PC-3 (cell line): ENCODE results near the gene POR.

ENCODE experiments used
- EZH2 ChIP-seq: fragments of 300-600 bp; sonication (generic); IDR thresholded peaks from one replicate; pipeline ENCODE4 v1.6.1; 2017; ENCODE audit warnings: antibody characterized with exemption, mild to moderate bottlenecking, low read length; ENCODE audit not compliant: unreplicated experiment
- EZH2phosphoT487 ChIP-seq: fragments of 300-600 bp; sonication (generic); IDR thresholded peaks from 2 replicates; pipeline ENCODE4 v1.6.1; 2018; ENCODE audit warnings: mild to moderate bottlenecking, antibody characterized with exemption, low read length, borderline replicate concordance
- TF ChIP-seq, protein P1 (sequence below): fragments of 300-600 bp; sonication (generic); conservative IDR thresholded peaks from 2 replicates; pipeline ENCODE4 v1.5.1; 2017; ENCODE audit warnings: antibody characterized with exemption, low read depth, mild to moderate bottlenecking, low read length

GRCh38 chr7:75881436-75882095 lies 33.4 kb upstream of the POR start:
- TF ChIP-seq, protein P1, sequence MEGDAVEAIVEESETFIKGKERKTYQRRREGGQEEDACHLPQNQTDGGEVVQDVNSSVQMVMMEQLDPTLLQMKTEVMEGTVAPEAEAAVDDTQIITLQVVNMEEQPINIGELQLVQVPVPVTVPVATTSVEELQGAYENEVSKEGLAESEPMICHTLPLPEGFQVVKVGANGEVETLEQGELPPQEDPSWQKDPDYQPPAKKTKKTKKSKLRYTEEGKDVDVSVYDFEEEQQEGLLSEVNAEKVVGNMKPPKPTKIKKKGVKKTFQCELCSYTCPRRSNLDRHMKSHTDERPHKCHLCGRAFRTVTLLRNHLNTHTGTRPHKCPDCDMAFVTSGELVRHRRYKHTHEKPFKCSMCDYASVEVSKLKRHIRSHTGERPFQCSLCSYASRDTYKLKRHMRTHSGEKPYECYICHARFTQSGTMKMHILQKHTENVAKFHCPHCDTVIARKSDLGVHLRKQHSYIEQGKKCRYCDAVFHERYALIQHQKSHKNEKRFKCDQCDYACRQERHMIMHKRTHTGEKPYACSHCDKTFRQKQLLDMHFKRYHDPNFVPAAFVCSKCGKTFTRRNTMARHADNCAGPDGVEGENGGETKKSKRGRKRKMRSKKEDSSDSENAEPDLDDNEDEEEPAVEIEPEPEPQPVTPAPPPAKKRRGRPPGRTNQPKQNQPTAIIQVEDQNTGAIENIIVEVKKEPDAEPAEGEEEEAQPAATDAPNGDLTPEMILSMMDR: no peak
- TF ChIP-seq EZH2: no peak
- no peak for TF ChIP-seq EZH2phosphoT487
